Measurements from ENCODE around the gene GPR12.
A peak's percentile ranks its signal among the peaks of the same experiment; 100 is the strongest.

The GPR12 gene

DNA sequence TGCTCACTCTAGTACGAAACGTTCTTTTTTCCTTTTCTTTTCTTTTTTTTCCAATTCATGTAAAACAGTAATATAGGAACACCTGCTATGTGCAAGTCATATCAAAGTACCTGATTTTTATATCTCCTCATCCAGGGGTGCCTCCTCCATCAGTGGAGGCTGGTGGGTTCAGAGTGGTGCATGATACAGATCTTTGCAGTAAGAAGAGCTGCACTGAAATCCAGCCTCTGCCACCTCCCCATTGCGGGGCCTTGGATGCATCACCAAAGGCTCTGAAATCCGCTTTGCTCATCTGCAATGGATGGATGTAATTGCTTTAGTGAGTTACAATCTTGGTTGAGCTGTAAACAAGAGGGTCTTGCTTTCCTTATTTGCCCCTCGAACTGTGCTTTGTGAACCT is 38.3 kb downstream of the GPR12 start:
- peak overlapping the region in 5 of 11 experiments; percentile 43 to 69 (median 63); a peak in 9 of 22 replicates for H3K27ac ChIP-seq
- H3K27me3 ChIP-seq, result no peaks in the 10 kb centered on the region
- no peaks in the 10 kb centered on the region for H3K36me3 ChIP-seq
- peak overlapping the region in 6 of 10 experiments; percentile 4 to 49 (median 36); a peak in 6 of 20 replicates for H3K4me3 ChIP-seq
- peaks cover 34 to 61% (median 54%) of the 10 kb centered on the region in 10 experiments for H3K4me1 ChIP-seq
- peak overlapping the region; percentile 76 to 90 (median 85); a peak in 21 of 22 replicates for H3K4me2 ChIP-seq
- H3K9ac ChIP-seq, result peak overlapping the region in 6 of 11 experiments; percentile 31 to 59 (median 51); a peak in 8 of 22 replicates
- peaks cover 0 to 17% (median 6%) of the 10 kb centered on the region in 11 experiments; a peak in 10 of 22 replicates for H3K9me3 ChIP-seq (replicated peaks in 1 of 11)
- no peaks in the 10 kb centered on the region for H4K20me1 ChIP-seq
- TF ChIP-seq Cebpa-rat (IDR thresholded peaks at IDR 0.05), result no peak

DNA sequence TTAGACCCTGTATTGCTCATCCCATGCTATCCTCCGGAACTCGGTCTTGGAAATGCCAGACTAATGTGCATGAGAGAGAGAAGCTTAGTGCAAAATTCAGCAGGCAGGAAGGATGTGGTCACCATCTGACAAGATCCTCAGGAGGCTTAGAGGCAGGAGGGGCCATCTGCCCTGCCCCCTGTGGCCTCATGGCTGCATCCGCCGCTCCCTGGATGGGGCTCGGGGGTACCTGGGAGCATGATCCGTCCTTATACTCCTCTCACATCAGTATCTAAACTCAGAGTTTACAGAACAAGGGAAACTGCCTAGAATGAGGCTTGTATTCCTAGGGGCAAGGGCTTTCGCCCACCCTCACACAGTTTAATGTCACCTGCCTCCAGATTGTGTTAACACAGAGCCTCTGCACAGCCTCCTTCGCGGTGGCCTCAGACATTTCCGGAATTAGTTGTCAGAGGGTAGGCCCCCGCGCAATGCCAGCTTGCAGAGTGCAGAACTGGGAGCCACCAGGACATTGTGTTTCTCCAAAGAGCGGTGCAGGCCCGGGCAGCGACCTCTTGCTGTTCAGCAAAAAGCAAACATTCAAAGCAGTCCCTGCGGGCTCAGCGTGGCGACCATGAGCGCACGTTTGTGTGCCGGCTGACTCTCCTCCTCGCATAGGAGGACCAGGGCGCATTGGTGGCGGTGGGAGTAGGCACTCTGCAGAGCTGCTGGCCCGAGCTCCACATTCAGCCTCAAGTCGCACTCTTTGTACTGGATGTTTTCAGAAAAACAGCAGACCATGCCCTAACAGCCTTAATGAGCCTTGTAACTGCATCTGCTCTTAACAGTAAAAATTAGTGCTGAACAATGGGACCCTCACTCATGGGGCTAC is 39.1 kb downstream of the GPR12 start:
- no peaks in the 10 kb centered on the region for H4K20me1 ChIP-seq
- peaks cover 34 to 52% (median 47%) of the 10 kb centered on the region in 10 experiments for H3K4me1 ChIP-seq
- peak overlapping the region; percentile 4 to 49 (median 36); a peak in 15 of 20 replicates for H3K4me3 ChIP-seq
- peak overlapping the region in 9 of 11 experiments; percentile 53 to 69 (median 63); a peak in 18 of 22 replicates for H3K27ac ChIP-seq
- H3K4me2 ChIP-seq, result peak overlapping the region; percentile 76 to 90 (median 85)
- no peaks in the 10 kb centered on the region for H3K27me3 ChIP-seq
- H3K9ac ChIP-seq, result peak overlapping the region in 10 of 11 experiments; percentile 31 to 71 (median 53); a peak in 18 of 22 replicates
- peaks cover 0 to 17% (median 6%) of the 10 kb centered on the region in 11 experiments; a peak in 10 of 22 replicates for H3K9me3 ChIP-seq (replicated peaks in 1 of 11)
- no peaks in the 10 kb centered on the region for H3K36me3 ChIP-seq
- 0 out of 22 replicates have a peak, but pooled peaks of 1 of the 11 experiments have one; percentile 8 for TF ChIP-seq Cebpa-rat (IDR thresholded peaks at IDR 0.05)

DNA sequence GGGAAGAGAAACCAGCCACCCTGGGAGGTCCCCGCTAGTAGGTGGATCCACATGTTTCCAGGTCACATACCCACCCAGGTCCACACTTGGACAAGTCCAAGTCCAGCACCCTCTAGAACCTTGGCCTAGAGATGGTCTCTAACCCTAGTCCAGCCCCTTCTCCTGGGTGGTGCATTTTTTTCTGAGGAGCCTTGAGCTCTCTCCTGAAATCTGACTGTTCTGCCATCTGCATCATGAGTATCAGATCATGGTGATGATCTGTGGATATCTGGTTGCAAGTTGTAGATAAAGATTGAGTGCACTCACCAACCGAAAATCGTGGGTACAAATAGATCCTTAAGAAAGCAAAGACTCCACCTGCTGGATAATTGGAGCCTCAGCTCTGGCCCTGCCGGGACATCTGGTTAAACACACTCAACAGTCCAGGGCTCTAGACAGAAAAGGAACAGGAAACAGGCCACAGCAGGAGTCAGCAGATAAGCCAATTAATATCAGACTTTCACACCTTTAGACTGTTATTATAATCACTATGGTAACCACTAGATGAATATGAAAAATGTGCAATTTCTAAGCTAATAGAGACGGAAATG is 41.1 kb downstream of the GPR12 start:
- H3K4me3 ChIP-seq, result no peak overlapping the region
- H3K4me2 ChIP-seq, result peak overlapping the region; percentile 5 to 42 (median 29); a peak in 17 of 22 replicates
- H3K36me3 ChIP-seq, result no peaks in the 10 kb centered on the region
- no peaks in the 10 kb centered on the region for H4K20me1 ChIP-seq
- peaks cover 0 to 10% (median 4%) of the 10 kb centered on the region in 11 experiments; a peak in 7 of 22 replicates for H3K9me3 ChIP-seq (replicated peaks in 1 of 11)
- peaks cover 30 to 41% (median 38%) of the 10 kb centered on the region in 10 experiments for H3K4me1 ChIP-seq
- no peak for TF ChIP-seq Cebpa-rat (IDR thresholded peaks at IDR 0.05)
- no peak overlapping the region for H3K27ac ChIP-seq
- H3K27me3 ChIP-seq, result no peaks in the 10 kb centered on the region
- H3K9ac ChIP-seq, result no peak overlapping the region

DNA sequence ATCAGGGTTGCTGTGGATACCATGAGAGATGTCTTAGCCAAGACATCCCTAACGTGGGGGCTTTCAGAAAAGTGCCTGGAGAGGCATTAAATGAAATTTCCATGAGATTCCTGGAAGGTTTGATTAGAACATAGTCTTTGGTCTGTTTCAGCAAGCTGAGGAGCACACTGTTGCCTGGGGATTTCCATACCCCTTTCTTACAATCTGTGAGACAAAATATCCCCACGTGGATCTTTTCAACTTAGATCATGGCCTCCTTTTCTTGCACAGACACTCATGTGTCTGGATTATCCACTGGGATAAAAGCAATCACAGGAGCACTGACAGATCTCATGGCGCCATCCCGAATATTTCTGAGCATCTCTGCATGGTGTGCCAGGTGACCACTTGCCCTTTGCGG is 41.7 kb downstream of the GPR12 start:
- no peak overlapping the region for H3K9ac ChIP-seq
- no peak overlapping the region for H3K27ac ChIP-seq
- peak overlapping the region; percentile 5 to 42 (median 29); a peak in 14 of 22 replicates for H3K4me2 ChIP-seq
- H3K4me1 ChIP-seq, result peaks cover 30 to 41% (median 38%) of the 10 kb centered on the region in 10 experiments
- H3K4me3 ChIP-seq, result no peak overlapping the region
- TF ChIP-seq Cebpa-rat (IDR thresholded peaks at IDR 0.05), result no peak
- peaks cover 0 to 10% (median 4%) of the 10 kb centered on the region in 11 experiments; a peak in 7 of 22 replicates for H3K9me3 ChIP-seq (replicated peaks in 1 of 11)
- no peaks in the 10 kb centered on the region for H3K27me3 ChIP-seq
- no peaks in the 10 kb centered on the region for H4K20me1 ChIP-seq
- no peaks in the 10 kb centered on the region for H3K36me3 ChIP-seq

DNA sequence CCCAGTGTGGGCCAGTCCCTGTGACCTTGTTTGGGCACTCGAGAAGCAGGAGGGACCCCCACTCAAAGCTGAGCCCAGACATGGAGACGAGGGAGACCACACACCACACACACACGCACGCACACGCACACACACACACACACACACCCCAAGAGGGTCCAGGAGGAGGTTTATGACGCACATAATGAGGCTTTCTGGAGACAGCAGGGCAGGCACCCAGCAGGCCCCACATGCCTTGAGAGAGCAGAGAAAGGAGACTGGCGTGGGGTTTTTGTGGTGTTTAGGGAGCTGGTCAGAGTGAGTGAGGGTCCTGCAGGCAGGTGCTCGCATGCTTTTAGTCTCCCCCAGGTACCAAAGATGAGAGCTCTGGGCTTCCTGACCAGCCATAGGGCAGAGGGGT is 42.4 kb downstream of the GPR12 start:
- peaks cover 0 to 10% (median 5%) of the 10 kb centered on the region in 11 experiments; a peak in 9 of 22 replicates for H3K9me3 ChIP-seq (replicated peaks in 1 of 11)

DNA sequence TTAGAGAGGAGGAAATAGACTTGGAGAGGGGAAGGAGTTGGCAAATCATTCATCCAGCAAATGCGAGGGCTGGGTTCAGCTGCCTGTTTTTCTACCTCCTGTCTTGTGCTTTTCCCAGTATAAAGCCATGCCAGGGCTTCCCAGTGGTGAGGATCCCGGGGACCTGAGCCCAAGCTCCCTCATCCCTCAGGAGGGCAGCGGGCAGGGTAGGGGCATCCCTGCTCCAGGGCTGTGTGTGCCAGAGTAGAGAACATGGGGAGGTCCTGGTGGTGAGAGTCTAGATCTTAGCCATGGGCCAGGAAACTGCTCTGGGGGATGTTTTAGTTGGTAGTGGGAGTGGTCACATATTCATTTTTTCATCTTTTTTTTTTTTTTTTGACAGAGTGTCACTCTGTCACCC is 43.6 kb downstream of the GPR12 start:
- H3K9me3 ChIP-seq (replicated peaks in 1 of 11), result peaks cover 0 to 17% (median 10%) of the 10 kb centered on the region in 11 experiments; a peak in 14 of 22 replicates
- H3K4me1 ChIP-seq, result peaks cover 24 to 32% (median 29%) of the 10 kb centered on the region in 10 experiments
- H3K9ac ChIP-seq, result no peak overlapping the region
- TF ChIP-seq Cebpa-rat (IDR thresholded peaks at IDR 0.05), result no peak
- no peaks in the 10 kb centered on the region for H4K20me1 ChIP-seq
- H3K4me3 ChIP-seq, result no peak overlapping the region
- H3K27me3 ChIP-seq, result no peaks in the 10 kb centered on the region
- H3K4me2 ChIP-seq, result no peak overlapping the region
- H3K27ac ChIP-seq, result no peak overlapping the region
- no peaks in the 10 kb centered on the region for H3K36me3 ChIP-seq

More for the DNA sequence above, 42.4 kb downstream of the GPR12 start:
- no peak overlapping the region for H3K27ac ChIP-seq
- no peak overlapping the region for H3K4me3 ChIP-seq
- no peak for TF ChIP-seq Cebpa-rat (IDR thresholded peaks at IDR 0.05)
- peaks cover 30 to 41% (median 38%) of the 10 kb centered on the region in 10 experiments for H3K4me1 ChIP-seq
- H3K4me2 ChIP-seq, result no peak overlapping the region
- no peaks in the 10 kb centered on the region for H3K27me3 ChIP-seq
- H4K20me1 ChIP-seq, result no peaks in the 10 kb centered on the region
- H3K9ac ChIP-seq, result no peak overlapping the region
- no peaks in the 10 kb centered on the region for H3K36me3 ChIP-seq

DNA sequence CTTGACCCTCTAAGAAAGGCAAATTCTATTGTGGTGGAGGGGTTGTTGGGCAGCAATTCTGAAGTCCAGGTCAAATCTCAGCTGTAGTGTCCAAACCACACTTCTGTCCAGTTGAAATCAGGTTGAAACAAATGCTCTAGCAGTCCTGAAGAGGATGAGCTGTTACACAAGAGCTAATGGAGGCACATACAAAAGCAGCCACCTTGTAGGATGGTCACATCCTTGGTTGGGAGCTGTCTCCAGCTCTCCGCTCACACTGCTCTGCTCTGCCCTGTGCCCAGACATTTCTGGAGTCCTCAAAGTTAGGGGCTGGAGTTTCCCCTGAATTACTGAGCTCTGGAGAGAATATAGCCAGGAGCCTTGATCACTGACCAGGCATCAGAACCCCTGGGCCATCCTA is 47.2 kb downstream of the GPR12 start:
- no peak overlapping the region for H3K4me3 ChIP-seq
- no peak overlapping the region for H3K27ac ChIP-seq
- no peaks in the 10 kb centered on the region for H4K20me1 ChIP-seq
- peaks cover 0 to 12% (median 0%) of the 10 kb centered on the region in 10 experiments; a peak in 5 of 20 replicates for H3K4me1 ChIP-seq
- no peak overlapping the region for H3K4me2 ChIP-seq
- H3K9ac ChIP-seq, result no peak overlapping the region
- H3K36me3 ChIP-seq, result no peaks in the 10 kb centered on the region
- no peak for TF ChIP-seq Cebpa-rat (IDR thresholded peaks at IDR 0.05)
- no peaks in the 10 kb centered on the region for H3K27me3 ChIP-seq
- peaks cover 0 to 20% (median 10%) of the 10 kb centered on the region in 11 experiments; a peak in 14 of 22 replicates for H3K9me3 ChIP-seq (replicated peaks in 1 of 11)

DNA sequence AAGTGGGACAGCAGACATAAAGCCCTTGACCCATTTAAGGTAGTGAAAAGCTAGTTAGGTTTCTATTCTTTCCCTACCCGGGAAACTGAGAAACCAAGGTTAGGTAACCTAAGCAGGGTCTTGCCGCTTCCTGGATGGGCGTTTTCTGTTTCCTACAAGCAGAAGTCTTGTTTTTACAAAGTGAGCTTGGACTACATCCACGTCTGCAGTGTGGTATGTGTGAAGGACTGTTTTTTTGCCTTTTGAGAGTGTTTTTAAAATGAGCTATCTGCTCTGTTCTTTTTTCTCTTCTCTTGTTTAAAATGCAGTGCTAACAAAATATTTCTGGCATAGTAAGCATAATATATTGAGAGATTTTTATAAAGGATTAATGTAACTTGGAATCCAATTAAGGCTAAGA is 49.4 kb downstream of the GPR12 start:
- no peak overlapping the region for H3K4me2 ChIP-seq
- no peak for TF ChIP-seq Cebpa-rat (IDR thresholded peaks at IDR 0.05)

More for the DNA sequence above, 49.4 kb downstream of the GPR12 start:
- no peak overlapping the region for H3K9ac ChIP-seq
- no peaks in the 10 kb centered on the region for H3K27me3 ChIP-seq
- H3K4me1 ChIP-seq, result peaks cover 0 to 12% (median 0%) of the 10 kb centered on the region in 10 experiments; a peak in 5 of 20 replicates
- no peak overlapping the region for H3K27ac ChIP-seq
- peaks cover 0 to 20% (median 10%) of the 10 kb centered on the region in 11 experiments; a peak in 14 of 22 replicates for H3K9me3 ChIP-seq (replicated peaks in 1 of 11)
- H3K4me3 ChIP-seq, result no peak overlapping the region
- H3K36me3 ChIP-seq, result no peaks in the 10 kb centered on the region
- H4K20me1 ChIP-seq, result peaks cover 0 to 7% (median 0%) of the 10 kb centered on the region in 11 experiments; a peak in 1 of 22 replicates
